NCI-H2196 treated with DMSO at 0.1 percent for 48 hours (cell line): ENCODE results near the gene SPHK2.

Experiments
- DNase-seq: peaks from one replicate; lab custom pipeline; 2025; ENCODE audit not compliant: unreplicated experiment; lab: John Stamatoyannopoulos, UW

SPHK2 gene

DNA sequence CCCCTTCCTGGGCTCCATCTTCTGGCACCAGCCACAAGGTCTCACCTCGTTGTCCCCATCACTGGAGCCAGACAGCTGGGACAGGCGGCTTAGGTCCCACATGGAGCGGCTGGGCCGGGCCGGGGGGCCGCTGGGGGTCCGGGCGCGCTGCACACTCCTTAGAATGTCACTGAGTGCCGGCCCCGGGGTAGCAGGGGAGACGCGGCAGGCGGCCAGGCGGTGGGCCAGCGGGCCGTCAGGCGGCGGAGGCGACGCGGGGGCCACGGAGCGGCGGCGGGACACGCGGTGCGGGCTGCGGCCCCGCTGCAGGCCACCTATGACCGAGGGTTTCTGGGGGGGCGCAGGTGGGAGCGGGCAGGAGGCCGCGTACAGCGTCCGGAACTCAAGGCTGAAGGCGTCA lies 15.9 kb upstream of the SPHK2 start:
- no peak for DNase-seq

DNA sequence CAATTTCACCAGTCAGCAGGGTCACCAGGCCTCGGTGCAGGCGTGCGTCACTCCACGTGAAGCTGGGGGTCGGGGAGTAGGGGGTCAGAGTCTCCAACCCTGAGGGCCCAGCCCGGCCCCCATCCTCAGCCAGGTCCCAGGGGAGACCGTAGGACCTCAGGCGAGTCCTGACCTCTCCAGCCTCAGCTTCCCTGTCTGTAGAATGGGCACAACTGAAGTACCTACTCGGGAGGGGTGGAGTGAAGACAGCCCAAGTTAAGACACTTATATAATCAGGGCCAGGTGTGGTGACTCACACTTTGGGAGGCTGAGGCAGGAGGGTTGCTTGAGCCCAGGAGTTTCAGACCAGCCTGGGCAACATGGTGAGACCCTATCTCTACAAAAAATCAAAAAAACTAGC lies 15.5 kb upstream of the SPHK2 start:
- no peak for DNase-seq

DNA sequence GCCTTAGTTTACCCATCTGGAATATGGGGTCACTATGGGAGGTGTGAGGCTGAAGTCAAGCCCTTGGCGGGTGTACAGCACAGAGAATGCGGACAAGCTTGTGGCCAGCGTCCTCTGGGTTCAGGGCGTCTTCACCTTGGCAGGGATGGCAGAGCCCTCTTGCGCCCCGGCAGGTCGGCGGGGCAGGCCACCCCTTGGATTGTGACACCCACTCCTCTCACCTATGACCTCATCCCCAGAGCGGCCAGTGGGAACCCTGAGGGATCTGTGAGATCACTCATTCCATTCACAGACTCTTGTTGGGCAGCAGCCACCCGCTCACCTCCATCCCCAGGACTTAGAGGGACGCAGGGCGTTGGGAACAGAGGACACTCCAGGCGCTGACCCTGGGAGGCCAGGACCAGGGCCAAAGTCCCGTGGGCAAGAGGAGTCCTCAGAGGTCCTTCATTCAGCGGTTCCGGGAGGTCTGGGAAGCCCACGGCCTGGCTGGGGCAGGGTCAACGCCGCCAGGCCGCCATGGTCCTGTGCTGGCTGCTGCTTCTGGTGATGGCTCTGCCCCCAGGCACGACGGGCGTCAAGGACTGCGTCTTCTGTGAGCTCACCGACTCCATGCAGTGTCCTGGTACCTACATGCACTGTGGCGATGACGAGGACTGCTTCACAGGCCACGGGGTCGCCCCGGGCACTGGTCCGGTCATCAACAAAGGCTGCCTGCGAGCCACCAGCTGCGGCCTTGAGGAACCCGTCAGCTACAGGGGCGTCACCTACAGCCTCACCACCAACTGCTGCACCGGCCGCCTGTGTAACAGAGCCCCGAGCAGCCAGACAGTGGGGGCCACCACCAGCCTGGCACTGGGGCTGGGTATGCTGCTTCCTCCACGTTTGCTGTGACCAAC lies 12.6 kb upstream of the SPHK2 start, which contains the start of gene SPACA4:
TSS of gene SPACA4 (plus strand) at position 280 of the 896 bp plus-strand sequence. CDS start at position 517, 237 bp downstream.
- DNase-seq, result no peak

DNA sequence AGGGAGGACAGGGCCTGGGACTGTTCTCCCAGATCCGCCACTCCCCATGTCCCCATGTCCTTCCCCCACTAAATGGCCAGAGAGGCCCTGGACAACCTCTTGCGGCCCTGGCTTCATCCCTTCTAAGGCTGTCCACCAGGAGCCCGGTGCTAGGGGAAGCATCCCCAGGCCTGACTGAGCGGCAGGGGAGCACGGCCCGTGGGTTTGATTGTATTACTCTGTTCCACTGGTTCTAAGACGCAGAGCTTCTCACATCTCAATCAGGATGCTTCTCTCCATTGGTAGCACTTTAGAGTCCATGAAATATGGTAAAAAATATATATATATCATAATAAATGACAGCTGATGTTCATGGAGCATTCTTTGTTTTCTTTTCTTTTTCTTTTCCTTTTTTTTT lies 11.9 kb upstream of the SPHK2 start:
- no peak for DNase-seq

DNA sequence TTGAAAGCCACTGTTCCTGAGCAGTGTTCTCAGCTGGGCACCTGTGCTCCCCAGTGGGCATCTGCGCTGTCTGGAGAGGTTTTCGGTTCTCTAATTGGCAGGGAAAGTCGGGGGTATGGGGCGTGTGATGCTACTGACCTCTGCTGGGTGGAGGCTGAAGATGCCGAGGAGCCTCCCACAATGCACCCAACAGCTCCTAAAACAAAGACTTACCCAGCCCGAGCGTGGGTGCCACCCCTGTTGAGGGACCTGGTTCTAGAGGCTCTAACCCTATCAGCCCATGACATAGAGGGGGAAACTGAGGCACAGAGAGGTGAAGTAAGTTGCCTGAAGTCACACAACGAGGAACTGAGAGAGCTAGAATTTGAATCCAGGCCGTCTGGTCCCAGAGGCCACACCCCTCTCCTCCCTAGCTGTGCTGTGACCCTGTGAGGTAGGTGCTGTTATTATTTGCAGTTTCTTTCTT lies 10.5 kb upstream of the SPHK2 start:
- DNase-seq, result peak; percentile 17

DNA sequence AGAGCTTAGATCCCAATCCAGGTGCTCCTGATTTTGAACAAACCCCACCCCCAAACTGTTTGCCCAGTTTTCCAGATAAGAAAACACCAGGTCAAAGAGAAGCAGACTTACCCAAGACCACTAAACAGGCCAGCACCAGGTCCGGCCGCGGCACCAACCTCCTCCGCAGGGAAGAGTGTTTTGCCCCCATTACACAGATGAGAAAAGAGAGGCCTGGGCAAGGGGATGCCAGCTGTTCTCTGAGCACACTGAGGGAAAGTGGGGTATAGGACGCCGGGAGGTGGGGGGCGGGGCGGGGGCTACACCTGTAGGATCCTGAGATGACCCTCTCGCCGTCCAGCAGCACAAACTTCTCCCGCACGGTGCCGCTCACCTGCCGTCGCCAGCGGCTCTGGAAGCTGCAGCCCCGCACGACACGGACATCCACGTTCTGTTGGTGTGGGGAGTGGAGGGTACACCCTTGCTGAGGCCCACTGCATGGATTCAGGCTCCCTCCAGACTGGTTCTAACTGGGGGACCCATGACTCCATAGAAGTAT lies 9.7 kb upstream of the SPHK2 start:
- DNase-seq, result no peak

DNA sequence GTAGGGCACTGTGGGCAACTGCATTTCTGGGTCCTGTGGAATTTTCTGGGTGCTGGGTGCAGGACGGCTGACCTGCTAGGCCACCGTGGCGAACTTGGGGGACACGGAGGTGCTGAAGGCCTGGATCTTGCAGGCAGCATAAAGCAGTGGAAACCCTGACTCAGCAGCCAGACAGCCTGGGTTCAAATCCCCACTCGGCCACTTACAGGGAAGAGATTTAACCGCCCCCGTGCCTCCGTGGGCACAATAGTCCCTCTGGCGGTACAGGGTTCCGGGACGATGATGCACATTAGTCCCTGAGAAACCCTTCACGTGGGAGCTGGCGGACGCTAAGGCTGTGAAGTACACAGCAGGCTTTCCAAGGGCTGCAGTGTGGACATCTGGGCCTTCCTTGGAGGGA lies 7.4 kb upstream of the SPHK2 start:
- no peak for DNase-seq

DNA sequence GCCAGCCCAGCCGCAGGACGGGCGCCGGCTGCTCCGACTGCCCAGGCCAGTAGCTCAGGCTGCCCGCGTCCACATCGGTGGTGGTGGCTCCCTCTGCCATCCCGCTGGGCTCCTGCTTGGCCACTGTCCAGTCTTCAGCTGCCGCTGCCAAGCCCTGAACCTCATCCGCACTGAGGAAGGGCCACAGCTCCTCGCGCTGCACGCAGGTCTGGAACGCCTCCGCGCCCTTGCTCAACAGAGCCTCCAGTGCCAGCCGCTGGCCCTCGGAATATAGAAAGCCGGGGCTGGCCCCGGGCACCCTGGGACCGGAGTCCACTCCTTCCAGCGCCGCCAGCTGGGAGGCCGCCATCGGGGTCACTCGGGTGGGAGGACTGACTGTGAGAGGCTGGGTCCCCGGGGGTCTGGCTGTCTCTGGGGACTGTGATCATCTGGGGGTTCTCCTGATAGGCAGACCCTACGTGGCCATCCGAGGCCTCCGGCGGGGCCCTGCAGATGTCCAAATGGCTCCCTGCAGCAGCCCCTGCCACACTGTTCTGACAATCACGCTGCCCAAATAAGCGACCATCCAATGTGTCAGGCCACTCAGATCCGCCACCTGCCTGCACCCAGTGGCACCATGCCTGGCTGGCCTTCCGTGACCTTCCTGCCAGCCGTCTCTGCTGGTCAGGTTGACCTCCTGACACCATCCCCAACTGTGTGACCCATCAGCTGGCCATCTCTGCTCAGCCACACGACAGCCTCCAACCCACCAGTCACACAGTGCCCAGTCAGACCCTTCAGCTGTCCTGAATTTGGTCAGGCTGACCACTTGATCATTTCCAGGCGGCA lies 6.1 kb upstream of the SPHK2 start:
- DNase-seq, result no peak

DNA sequence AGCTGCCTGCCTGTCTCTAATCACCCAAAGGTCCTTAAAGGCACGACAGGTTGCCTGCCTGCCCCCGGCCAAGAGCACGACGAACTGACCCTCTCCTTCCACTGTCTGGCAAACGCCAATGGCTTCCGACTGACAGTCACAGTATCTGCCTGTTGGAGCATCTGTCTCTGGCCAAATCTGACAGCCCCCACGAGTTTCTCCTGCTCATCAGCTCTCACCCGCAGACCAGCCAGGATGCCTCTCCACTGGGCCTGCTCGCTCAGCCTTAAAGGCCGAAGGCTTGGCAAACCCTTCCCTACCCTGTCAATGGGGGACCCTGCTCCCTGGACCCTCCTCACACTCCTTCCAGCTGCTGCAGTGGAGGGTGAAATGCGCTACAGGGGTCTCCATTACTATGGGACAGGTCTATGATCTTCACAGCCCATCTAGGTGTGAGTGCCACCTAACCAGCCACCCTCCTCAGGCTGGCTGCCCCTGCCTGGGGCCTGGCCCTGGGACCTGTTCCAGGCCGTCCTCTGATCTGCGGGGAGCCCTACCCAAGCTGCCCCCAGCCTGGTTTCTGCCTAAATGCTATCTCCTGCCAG lies 5.4 kb upstream of the SPHK2 start:
- DNase-seq, result no peak

DNA sequence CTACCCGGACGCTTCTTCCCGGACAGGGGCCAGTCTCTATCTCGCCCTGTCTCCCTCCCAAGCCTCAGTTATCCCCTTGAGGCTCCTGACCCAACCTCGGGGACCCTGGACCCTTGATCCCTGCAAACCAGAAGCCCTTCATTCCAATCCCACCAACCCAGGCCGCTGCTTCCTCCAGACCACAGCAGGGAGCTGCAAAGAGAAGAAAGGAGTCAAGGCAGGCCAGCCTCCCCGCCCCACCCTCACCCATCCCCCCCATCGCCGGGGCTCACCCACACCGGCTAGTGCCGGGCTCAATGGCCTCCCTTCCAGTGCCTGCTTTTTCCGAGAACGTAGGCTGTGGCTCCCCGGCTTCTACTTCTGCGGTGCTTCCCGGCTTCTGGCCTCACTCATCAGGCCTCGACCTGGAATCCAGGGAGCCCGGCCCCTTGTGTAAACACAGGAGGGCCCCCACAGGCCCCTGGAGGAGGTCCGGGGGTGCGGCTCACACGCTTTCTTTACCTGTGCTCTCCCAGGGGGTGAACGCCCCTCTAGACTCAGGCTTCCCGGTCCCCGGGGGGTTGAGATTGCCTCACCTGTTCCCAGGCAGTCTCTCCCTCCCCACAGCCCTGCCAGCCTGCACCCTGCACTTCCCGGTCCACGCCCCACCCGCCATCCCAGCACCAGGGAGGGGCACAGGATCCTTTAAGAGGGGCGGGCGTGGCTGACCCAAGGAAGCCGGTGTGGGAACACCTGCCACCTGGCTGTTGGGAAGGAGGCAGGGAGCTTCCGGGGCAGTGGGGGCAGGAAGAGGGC lies 4.7 kb upstream of the SPHK2 start, which contains the start of gene FAM83E:
TSS of gene FAM83E (minus strand) at position 641 of the 795 bp plus-strand sequence. CDS start 1,704 bp downstream, outside the sequence.
- DNase-seq, result no peak

DNA sequence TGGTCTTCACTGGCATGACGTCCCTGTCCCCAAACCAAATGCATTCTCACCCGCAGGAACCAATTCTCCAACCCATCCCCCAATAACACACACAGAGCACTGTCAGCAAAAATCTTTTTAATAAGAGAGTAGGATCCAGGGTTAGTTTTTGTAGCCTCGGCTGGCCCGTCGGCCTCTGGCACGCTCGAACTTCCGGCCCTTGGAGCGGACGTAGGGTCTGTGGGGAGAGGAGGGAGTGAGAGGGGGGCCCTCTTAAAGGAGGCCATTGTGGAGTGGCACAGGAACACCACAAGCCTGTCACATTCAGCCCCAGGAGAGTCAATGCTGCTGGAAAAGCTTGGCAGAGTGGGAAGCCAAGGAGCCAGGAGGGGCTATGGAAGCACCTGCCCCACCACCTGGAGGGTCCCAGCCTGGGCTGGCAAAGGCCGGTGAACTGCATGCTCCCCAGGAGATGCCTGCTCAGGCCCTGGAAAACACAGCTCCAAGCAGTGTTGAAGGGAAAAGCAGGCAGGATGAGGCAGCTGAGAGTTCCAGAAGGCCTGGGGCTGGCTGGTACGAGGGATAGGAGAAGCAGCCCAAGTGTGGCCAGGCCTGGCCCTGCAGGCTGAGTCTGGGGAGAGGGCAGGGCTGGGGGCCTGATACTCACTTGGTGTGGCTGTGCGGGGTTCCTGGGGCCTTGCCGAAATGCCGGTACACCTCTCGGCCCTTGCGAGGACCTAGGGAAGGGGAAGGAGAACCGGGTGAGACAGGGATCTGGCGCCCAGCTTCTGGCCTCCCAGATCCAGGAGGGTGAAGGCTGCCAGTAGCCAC lies 3.9 kb upstream of the SPHK2 start:
- DNase-seq, result no peak

DNA sequence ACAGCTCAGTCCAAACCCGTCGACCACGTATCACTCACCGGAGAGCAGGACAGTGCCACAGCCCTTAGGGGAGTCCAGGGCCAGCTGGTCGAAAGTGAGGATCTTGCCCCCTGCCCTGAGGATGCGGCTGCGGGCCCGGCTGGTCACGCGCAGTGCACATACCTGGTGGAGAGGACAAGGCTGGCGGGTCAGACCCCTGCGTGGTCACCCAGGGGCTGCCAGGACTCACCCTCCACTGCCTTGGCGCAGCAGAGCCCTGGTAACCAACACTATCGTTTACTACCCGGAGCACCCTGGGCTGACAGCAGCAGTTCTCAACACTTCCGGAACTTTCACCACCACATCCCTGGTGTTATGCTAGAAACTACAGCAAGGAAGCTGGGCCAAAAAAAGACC lies 3.3 kb upstream of the SPHK2 start:
- no peak for DNase-seq

DNA sequence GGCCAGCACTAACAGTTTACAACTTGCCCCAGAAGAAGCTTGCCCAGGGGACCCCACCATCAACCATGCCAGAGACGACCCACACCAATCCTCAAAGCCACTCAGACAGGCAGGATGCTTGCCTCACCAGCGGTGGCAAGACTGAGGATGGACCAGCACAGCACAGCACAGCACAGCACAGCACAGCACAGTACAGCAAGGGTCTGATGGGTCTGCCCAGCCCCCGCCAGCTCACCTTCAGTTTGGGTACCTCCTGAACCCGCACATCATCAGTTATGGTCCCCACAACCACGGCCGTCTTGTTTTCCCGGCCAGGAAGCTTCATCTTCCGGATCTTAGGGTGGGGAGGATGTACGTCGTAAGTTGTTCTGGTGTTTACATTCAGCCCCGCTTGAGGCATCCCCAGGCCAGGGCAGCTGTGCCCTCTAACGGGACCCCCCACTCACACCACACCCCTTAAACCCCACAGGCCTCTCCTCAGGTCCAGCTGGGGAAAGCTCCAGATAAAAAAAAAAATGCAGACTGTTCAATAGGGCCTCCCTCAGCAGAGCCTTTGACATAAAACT lies 2.7 kb upstream of the SPHK2 start:
- DNase-seq, result no peak

DNA sequence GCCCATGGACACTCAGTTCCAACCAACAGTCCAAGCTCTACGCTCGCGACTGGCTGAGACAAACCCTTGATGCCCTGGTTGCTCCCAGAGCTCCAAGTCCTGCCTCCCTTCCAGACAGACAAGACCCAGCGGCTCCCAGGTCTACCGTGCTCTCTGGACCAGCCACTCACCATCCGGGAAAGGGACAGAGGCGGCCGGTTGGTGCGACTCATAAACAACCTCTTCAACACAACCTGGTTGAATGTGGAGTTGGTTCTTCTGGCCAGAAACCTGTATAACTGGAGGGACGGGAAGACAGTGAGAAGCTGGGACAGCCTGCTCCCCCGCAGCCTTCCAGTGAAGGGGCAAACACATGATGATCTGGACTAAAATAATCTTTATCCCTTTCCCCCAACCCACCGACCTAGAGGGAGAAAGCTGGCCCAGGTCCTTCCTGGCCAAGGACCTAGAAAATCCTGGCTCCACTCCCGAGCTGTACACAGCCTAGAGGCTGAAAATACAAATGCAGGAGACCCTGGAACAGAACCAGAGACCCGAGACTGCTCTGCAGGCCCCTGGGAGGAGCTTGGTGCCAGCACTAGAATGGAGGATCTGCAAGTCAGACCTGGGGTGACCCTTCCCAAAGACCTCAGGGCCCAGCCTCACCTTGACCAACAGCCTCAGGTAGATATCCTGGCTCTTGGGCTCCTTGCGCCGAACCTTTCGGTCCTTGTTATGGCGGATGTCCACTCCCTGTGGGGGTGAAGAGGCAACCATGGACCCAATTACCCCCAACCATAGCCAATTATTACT lies 2.0 kb upstream of the SPHK2 start:
- DNase-seq, result no peak

DNA sequence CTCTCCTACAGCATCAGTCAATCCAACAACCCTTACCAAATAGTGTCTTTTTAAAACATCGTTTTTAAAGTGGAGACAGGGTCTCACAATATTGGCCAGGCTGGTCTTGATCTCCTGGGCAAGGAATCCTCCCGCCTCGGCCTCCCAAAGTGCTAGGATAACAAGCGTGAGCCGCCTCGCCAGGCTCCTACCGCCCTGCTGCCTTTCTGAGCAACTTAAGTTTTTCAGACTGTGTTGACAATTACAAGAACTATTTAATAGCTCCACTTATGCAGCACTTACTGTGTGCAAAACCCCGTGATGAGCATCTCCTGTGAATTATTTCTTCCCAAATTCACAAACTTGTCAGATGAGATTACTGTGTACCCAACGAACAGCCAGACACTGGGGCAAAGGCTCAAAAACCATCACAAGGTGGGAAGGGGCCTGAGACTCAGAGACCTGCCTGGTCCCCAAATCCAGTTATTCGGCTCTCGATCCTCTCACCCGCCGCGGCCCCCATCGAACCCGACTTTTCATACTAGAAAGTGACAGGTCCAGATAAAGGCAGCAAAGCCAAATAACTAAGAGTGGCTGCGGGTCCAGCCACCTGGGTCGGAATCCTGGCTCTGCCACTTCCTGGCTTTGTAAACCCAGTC lies 909 bp upstream of the SPHK2 start:
- no peak for DNase-seq

DNA sequence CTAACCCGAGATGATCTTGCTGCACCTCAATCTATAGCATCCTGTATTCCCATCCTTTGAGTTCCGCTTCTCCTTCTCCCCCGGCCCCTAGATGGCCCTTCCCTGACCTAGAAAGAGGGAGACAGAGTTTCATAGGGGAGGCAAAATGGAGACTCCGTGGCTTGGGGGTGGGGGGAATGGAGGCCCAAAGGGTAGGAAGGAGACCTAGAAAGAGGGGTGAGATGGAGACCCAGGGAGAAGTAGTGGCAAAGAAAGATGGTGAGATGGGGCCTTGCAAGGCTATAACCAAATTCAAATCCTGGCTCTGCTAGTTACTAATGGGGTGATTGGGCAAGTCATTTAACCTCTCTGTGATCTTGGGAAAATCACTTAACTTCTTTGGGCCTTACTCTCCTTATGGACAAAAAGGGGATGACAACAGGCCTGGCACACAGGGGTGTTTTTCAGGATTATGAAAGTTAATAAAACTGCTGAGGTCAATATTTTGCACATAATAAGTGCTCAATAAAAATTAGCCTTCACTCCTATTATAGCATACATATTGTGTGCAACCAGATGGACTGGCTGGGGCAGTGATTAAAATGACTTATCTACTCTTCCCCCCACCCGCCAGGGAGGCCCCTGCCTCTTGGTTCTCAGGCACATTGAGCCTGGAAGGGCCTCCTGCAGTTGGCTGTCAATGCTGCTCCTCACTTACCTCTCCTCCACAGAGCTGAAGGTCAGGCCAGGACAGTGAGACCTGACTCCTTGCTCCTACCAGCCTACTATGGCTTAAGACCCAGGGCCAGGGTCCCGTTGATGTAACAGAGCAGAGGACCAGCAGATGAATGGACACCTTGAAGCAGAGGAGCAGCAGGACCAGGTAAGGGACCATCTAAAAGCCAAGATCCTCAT lies 633 bp downstream of the SPHK2 start:
- no peak for DNase-seq

DNA sequence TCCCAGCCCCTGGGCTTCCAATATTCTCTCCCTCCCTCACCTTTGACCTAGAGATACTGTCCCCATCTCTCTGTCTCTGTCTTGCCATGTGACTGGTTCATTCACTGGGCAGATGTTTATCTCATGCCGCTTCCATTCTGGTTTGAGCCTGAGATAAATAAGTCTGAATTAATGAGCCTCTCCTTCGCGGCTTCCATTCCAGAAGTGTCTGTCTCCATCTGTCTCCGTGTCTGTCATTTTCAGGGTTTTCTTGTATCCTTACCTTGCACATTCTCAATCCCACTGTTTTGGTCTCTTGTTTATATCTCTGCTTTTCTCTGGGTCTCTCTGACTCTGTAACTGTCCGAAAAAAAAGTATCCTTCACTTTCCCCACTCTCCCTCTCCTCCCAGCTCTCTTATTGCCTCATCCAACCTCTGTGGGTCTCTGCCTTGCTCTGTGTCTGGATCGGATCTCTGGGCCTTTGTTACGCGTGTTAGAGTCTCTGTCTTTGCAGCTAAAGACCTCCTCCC lies 4.3 kb downstream of the SPHK2 start:
- no peak for DNase-seq
